Stomach (tissue), 9 donors: ENCODE data around the gene FARP2. TPM values are rescaled to one million over a fixed set of nuclear protein-coding genes. Genes with fewer than 3 reads are reported as not detected.
A peak's percentile ranks its signal among the peaks of the same experiment; 100 is the strongest.

ENCODE experiments used
- DNase-seq, 2 donors: peaks; one replicate each; pipeline versions ENCODE4 v3.0.0 to v3.0.0-alpha.2; 2013 to 2019
- H3K27ac ChIP-seq, 5 donors: fragments of 200-600 bp in 4 of 5; sonication (generic) in 4 of 5; one replicate each; pipeline ENCODE4 v1.5.1; 2013 to 2019; ENCODE audit warnings: mild to moderate bottlenecking in 1 of 5, moderate library complexity in 1 of 5
- H3K27me3 ChIP-seq, 3 donors: fragments of 200-600 bp; sonication (generic); one replicate each; pipeline ENCODE4 v1.5.1; 2017 to 2019; ENCODE audit warnings: mixed run types in 1 of 3
- H3K36me3 ChIP-seq, 4 donors: fragments of 200-600 bp; sonication (generic); 1 replicate in 3 of 4; 2 replicates in 1 of 4; pipeline ENCODE4 v1.5.1; 2016 to 2019
- H3K4me1 ChIP-seq, 4 donors: fragments of 200-600 bp; sonication (generic); one replicate each; pipeline ENCODE4 v1.5.1; 2016 to 2019
- H3K4me3 ChIP-seq, 4 donors: fragments of 200-600 bp; sonication (generic) in 3 of 4; one replicate each; pipeline ENCODE4 v1.5.1; 2016 to 2019; ENCODE audit warnings: mild to moderate bottlenecking in 1 of 4
- H3K9me3 ChIP-seq, 4 donors: fragments of 200-600 bp; sonication (generic); one replicate each; pipeline ENCODE4 v1.5.1; 2016 to 2019
- EP300 ChIP-seq: sonication (generic); formaldehyde crosslinking; IDR thresholded peaks from one replicate; pipeline ENCODE4 v1.6.1; 2017; ENCODE audit warnings: antibody characterized with exemption
- POLR2A ChIP-seq, 4 donors: fragments of 450-650 bp; IDR thresholded peaks; one replicate each; pipeline ENCODE4 v1.6.1; 2016; ENCODE audit warnings: antibody characterized with exemption in 4 of 4, control low read depth in 2 of 4, mild to moderate bottlenecking in 1 of 4, moderate library complexity in 1 of 4
- POLR2AphosphoS5 ChIP-seq, 3 donors: sonication (generic); formaldehyde crosslinking; IDR thresholded peaks; one replicate each; pipeline ENCODE4 v1.6.1; 2016; ENCODE audit warnings: antibody characterized with exemption in 3 of 3
- WGBS, 5 donors: extraction: QIAGEN DNeasy Blood & Tissue Kit in 3 of 5; methylation state at CpG; one replicate each; pipeline versions ENCODE4 v1.1.5 to v1.1.7; 2013 to 2018; 5-methylcytosine and 5-hydroxymethylcytosine counted together
- intact Hi-C: fragments of 100-400 bp; cut with DNase I; formaldehyde crosslinking; loops from one replicate; pipeline ENCODE4 v1.15.1; 2023; ENCODE audit warnings: low total_unique reads
- polyA plus RNA-seq, 3 donors: library from polyadenylated mRNA; stranded (reverse); fragments of 200-250 nt; gene quantifications; one replicate each; pipeline ENCODE4 v1.2.3, GENCODE V29; 2013
- total RNA-seq, 5 donors: library from RNA; depleted of rRNA; stranded (reverse); fragments of >200 nt; gene quantifications; one replicate each; pipeline versions ENCODE4 v1.1.0 to v1.2.3, GENCODE V29; 2014 to 2016
- TF ChIP-seq, protein P1 (sequence below), 7 experiments: fragments of 450-650 bp in 4 of 7; fragments of 200-600 bp in 3 of 7; sonication (generic) in 3 of 7; IDR thresholded peaks; one replicate each; pipeline ENCODE4 v1.5.1; 2016 to 2019; ENCODE audit warnings: antibody characterized with exemption in 7 of 7, control low read depth in 2 of 7, mild to moderate bottlenecking in 1 of 7
- donor health status: healthy with polysubstance abuse.
- donor health status: Bipolar disorder and iron deficiency.
- donor health status: healthy.

The FARP2 gene
- total and polyA plus RNA-seq, 8 donors = 15.8 to 260 (median 69.1) TPM

DNA sequence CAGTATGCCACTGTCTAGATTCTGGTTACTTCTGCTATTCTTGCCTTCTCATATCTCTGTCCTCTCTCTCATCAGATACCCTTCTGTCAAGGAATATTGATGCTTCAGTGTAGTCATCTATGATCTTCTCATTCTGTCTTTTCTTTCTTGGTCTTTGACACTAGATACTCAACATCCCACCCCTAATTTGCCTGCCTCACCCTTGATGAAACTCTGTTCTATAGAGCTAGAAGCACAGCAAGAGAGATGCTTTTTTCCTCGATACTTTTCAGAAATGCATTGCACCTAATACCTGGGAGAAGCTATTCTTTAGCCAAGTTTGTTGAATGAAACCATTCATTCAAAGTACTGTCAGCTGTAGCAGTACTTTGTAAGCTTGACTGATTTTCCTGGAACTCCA lies 30.8 kb upstream of the FARP2 start:
- Histone ChIP-seq H3K9me3 (no peaks in the 10 kb centered on the region), H3K36me3 (peaks cover 8 to 55% (median 52%) of the 10 kb centered on the region in 4 donors), H3K27ac (no peak overlapping the region), H3K27me3 (no peaks in the 10 kb centered on the region), H3K4me3 (no peak overlapping the region), H3K4me1 (peaks cover 23 to 81% (median 49%) of the 10 kb centered on the region in 4 donors)
- no peak for DNase-seq
- no peak for TF ChIP-seq POLR2AphosphoS5 (IDR thresholded peaks at IDR 0.05)
- no peak for TF ChIP-seq EP300
- no peak for TF ChIP-seq POLR2A (IDR thresholded peaks at IDR 0.05)
- TF ChIP-seq, protein P1, sequence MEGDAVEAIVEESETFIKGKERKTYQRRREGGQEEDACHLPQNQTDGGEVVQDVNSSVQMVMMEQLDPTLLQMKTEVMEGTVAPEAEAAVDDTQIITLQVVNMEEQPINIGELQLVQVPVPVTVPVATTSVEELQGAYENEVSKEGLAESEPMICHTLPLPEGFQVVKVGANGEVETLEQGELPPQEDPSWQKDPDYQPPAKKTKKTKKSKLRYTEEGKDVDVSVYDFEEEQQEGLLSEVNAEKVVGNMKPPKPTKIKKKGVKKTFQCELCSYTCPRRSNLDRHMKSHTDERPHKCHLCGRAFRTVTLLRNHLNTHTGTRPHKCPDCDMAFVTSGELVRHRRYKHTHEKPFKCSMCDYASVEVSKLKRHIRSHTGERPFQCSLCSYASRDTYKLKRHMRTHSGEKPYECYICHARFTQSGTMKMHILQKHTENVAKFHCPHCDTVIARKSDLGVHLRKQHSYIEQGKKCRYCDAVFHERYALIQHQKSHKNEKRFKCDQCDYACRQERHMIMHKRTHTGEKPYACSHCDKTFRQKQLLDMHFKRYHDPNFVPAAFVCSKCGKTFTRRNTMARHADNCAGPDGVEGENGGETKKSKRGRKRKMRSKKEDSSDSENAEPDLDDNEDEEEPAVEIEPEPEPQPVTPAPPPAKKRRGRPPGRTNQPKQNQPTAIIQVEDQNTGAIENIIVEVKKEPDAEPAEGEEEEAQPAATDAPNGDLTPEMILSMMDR (IDR thresholded peaks at IDR 0.05) = no peak
- WGBS, 5 donors = 87 to 97% (median 90%) methylated on average over 1 of the region's 1 CpG
- intact Hi-C loops = no loop called here

- no peak for DNase-seq
- Histone ChIP-seq H3K4me3 (no peak overlapping the region), H3K27me3 (no peaks in the 10 kb centered on the region), H3K36me3 (peaks cover 8 to 81% (median 66%) of the 10 kb centered on the region in 4 donors), H3K9me3 (no peaks in the 10 kb centered on the region), H3K4me1 (peaks cover 0 to 43% (median 24%) of the 10 kb centered on the region in 4 donors), H3K27ac (peak overlapping the region; percentile 26 to 62 (median 50))
- intact Hi-C loops = no loop called here
- TF ChIP-seq EP300 (no peak), POLR2A (IDR thresholded peaks at IDR 0.05) (no peak), POLR2AphosphoS5 (IDR thresholded peaks at IDR 0.05) (peak in 1 of 3 donors; percentile 56)
- TF ChIP-seq, protein P1 (IDR thresholded peaks at IDR 0.05) = no peak
- WGBS, 5 donors = 55 to 69% (median 63%) methylated on average over 11 of the region's 11 CpGs
Measured at GRCh38 chr2:241329669-241330615, 26.1 kb upstream of the FARP2 start.

GRCh38 chr2:241330616-241330981 lies 25.5 kb upstream of the FARP2 start:
- Histone ChIP-seq H3K27ac (peak overlapping the region in 2 of 5 donors; percentile 26 to 55), H3K27me3 (no peaks in the 10 kb centered on the region), H3K4me3 (no peak overlapping the region), H3K9me3 (no peaks in the 10 kb centered on the region), H3K4me1 (peaks cover 0 to 37% (median 22%) of the 10 kb centered on the region in 4 donors), H3K36me3 (peaks cover 10 to 84% (median 70%) of the 10 kb centered on the region in 4 donors)
- 75 to 92% (median 86%) methylated on average over 4 of the region's 4 CpGs for WGBS, 5 donors
- no peak for TF ChIP-seq POLR2AphosphoS5 (IDR thresholded peaks at IDR 0.05)
- no peak for TF ChIP-seq POLR2A (IDR thresholded peaks at IDR 0.05)
- TF ChIP-seq EP300 = no peak
- TF ChIP-seq, protein P1 (IDR thresholded peaks at IDR 0.05) = no peak
- no peak for DNase-seq
- intact Hi-C loops = no loop called here

GRCh38 chr2:241334813-241335212 lies 21.3 kb upstream of the FARP2 start:
- DNase-seq = no peak
- H3K27me3 ChIP-seq = no peaks in the 10 kb centered on the region
- peaks cover 29 to 80% (median 69%) of the 10 kb centered on the region in 4 donors for H3K36me3 ChIP-seq
- TF ChIP-seq POLR2A (IDR thresholded peaks at IDR 0.05) = no peak
- TF ChIP-seq POLR2AphosphoS5 (IDR thresholded peaks at IDR 0.05) = no peak
- TF ChIP-seq, protein P1 (IDR thresholded peaks at IDR 0.05) = no peak
- TF ChIP-seq EP300 = no peak
- peaks cover 5 to 22% (median 15%) of the 10 kb centered on the region in 4 donors for H3K4me1 ChIP-seq
- no peak overlapping the region for H3K27ac ChIP-seq
- no peaks in the 10 kb centered on the region for H3K9me3 ChIP-seq
- no peak overlapping the region for H3K4me3 ChIP-seq
- 46 to 69% (median 52%) methylated on average over 2 of the region's 2 CpGs for WGBS, 5 donors
- intact Hi-C loops = no loop called here
